Right hindlimb (tissue), 1 donor: ENCODE results near the gene C1R.
A peak's percentile ranks its signal among the peaks of the same experiment; 100 is the strongest.
"Not testable (repeated sequence)": the region's sequence is repeated elsewhere in the genome, so short reads cannot be mapped to it uniquely, and the experiment has no call there.

ENCODE experiments used
- DNase-seq: peaks from one replicate; pipeline ENCODE4 v3.0.0-alpha.2; 2018

Gene C1R

DNA sequence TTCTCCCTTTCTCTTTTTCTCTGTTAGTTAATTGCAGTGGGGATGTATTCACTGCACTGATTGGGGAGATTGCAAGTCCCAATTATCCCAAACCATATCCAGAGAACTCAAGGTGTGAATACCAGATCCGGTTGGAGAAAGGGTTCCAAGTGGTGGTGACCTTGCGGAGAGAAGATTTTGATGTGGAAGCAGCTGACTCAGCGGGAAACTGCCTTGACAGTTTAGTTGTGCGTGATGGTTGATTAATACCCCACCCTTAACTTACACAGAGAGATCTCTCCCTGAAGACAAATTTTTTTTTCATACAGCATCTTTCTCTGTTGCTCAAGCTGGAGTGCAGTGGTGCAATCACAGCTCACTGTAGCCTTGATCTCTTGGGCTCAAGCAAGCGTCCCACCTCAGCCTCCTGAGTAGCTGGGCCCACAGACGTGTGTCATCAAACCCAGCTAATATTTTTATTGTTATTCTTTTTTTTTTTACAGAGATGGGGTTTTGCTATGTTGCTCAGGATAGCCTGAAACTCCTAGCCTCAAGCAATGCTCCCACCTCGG lies 27.1 kb downstream of the C1R start:
- DNase-seq: no peak

DNA sequence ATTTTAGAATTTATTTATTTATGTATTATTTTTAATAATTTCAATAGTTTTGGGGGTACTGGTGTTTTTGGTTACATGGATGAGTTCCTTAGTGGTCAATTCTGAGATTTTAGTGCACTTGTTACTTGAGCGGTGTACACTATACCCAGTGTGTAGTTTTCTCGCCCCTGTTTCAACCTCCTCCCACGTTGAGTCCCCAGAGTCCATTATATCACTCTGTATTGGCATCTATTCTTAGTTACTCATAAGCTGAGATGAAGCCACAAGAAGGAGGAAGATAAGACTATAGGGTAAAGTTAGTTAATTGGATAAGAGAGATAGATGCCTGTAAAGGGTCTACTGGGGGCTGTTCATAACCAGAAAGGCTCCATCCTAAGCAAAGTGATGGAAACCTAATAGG lies 27.7 kb downstream of the C1R start:
- DNase-seq: no peak

DNA sequence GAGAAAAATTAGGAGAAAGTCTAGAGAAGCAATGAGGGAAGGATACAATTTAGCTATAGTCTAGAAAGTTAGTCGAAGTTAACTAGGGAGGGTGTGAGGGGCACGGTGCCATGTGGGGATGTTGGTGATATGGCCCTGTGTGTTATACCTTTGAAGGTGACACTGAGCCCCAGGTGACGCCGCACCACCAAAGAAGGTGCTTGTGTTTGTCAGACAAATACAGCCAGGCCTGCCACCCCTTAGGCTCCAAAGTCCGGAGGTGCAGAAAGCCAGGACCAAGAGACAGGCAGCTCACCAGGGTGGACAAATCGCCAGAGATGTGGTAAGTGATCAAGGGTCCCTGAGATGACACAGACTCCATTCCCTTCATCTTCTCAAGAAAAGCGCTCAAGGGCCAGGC lies 30.6 kb downstream of the C1R start:
- DNase-seq: no peak

DNA sequence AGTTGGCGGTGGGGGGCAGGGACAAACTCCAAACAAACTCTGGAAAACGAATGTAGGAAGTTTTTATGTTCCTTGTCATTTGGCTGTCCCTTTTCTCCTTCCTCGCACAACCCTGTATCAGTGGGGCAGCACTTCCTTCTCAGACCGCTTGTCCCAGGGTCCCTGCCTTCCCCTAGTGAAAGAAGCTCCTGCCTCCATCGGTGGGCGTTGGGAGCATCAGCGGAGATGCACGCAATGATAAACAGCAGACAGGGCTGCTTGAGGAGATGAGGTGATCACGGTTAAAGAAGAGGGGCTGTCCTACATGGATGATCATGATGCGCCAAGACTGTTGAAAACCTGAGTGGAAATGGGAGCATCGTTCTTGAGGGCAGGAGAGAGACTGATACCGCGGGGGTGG lies 31.1 kb downstream of the C1R start:
- DNase-seq: no peak

DNA sequence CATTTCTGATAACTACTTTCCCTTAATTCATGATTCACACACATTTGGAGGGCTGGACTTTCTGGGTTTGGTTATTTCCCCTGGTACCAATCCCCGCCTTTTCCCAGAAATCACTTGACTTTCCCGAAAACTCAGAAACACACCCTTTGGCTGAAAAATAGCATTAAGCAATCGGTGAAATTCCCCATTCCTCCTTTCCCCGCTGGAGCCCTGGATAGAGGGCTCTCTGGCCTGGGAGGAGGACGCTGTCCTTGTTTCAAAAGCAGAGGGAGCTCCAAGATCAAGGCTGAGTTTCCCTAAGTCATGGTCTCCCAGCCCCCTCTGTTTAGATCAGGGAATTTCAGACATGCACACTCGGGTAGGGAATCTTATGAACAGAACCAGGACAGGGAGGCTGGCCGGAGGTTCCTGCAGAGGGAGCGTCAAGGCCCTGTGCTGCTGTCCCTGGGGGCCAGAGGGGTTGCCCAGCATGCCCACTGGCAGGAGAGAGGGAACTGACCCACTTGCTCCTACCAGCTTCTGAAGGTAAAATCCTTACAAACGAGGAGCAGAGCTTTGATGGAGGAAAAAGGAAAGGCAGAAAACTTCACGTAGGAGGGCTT lies 31.8 kb downstream of the C1R start, which contains the start of gene C1S:
TSS of gene C1S (plus strand) at position 366 of the 602 bp plus-strand sequence. CDS start 1,195 bp downstream, outside the sequence.
- peak; percentile 88 for DNase-seq

DNA sequence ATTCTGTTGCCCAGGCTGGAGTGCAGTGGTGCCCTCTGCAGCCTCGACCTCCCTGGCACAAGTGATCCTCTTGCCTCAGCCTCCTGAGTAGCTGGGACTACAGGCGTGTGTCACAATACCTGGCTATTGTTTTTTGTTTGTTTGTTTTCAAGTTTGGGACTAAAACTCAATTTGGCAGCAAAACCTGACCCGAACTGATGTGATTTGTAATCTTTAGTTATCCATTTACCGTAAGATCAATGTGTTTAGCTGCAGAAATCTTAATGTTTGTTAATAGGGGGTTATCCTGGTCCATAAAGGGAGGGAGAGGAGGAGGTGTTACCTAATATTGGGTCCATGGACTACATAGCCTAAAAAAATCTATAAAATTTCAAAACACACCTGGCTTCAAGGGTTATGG lies 32.5 kb downstream of the C1R start:
- no peak for DNase-seq

DNA sequence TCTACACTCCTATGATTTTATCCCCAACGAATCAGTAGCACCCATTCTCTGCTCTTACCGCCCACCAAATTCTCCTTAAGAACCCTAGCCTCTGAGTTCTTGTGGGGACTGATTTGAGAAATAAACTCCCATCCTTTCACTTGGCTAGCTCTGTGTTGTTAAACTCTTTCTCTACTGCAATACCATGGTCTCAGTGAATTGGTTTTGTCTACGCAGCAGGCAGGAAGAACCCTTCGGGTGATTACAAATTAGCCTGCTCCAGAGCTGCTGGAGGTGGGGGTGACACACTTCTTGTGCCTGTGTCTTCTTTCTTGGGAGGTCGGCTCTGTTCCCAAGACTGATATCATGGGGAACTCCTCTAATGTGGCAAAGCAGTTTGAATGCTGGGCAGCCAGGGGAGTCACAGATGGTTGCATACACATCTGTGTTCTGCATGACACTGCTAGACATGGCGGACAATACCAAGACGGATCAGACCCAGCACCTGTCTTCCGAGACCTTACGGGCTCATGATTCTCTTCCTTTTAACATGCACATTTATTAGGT lies 33.3 kb downstream of the C1R start:
- DNase-seq: no peak

DNA sequence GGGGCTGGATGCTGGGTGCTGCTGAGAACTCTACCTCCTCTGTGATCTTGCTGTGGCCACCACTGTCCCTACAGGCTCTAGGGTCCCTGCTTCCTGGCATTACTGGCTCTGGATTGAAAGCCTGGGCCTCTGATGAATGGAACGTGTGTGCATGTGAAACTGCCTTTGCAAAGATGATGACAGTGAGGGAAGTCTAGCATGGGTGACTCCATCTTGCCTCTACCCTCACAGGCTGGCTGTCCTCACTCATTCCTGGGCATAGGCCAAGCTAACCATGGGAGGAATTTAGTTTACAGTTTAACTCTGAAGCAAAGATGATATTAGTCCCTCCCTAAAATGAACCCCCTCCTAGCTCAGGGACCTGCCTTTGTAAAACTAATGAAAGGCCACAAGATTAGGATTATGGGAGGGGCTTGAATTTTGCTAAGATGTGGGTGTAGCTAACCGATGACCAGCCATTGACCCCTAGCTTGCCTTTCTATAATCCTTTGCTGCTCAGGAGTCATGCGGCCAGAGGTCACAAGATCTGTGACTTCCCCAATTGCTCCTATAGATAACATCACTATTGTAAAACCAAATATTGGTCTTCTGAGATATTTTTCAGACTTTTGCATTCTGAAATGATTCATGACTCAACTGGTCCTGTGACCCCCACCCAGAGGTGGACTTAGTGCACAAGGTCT lies 33.9 kb downstream of the C1R start:
- DNase-seq: no peak

DNA sequence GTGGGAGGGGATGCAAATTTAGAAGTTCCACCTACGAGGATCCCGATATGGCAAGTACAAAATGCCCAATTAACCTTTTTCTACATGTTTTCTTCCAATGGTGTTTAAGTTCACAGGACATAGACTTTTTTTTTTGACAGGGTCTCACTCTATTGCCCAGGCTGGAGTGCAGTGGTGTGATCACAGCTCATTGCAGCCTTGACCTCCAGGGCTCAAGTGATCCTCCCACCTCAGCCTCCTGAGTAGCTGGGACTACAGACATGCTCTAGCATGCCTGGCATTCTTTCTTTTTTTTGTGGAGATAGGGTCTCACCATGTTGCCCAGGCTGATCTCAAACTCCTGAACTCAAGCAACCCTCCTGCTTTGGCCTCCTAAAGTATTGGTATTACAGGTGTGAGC lies 36.5 kb downstream of the C1R start:
- DNase-seq: not testable (repeated sequence)

DNA sequence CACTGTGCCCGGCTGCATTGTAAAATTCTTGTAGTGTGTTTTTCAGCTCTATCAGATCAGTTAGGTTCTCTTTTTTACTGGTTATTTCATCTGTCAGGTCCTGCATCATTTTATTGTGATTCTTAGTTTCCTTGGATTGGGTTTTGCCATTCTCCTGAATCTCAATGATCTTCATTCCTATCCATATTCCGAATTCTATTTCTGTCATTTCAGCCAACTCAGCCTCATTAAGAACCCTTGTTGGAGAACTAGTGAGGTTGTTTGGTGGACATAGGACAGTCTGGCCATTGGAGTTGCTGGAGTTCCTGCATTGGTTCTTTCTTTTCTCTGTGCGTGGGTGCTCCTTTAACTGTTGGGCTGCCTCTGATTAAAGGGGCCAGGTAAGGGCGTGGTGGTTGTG lies 37.3 kb downstream of the C1R start:
- DNase-seq: no peak

DNA sequence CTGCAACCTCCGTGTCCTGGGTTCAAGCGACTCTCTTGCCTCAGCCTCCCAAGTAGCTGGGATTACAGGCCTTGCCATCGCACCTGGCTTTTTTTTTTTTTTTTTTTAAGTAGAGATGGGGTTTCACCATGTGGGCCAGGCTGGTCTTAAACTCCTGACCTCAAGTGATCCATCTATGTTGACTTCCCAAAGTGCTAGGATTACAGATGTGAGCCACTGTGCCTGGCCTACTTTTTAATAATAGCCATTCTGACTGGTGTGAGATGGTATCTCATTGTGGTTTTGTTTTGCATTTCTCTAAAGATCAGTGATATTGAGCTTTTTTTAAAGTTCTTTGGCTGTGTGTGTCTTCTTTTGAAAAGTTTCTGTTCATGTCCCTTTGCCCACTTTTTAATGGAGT lies 42.3 kb downstream of the C1R start:
- DNase-seq: not testable (repeated sequence)

DNA sequence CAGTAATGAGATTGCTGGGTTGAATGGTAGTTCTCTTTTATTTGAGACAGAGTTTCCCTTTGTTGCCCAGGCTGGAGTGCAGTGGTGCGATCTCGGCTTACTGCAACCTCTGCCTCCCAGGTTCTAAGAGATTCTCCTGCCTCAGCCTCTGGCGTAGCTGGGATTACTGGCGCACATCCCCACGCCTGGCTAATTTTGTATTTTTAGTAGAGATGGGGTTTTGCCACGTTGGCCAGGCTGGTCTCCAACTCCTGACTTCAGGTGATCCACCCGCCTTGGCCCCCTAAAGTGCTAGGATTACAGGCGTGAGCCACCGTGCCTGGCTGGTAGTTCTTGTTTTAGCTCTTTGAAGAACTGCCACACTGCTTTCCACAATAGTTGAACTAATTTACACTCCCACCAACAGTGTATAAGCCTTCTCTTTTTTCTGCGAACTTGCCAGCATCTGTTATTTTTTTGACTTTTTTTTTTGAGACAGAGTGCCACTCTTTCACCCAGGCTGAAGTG lies 42.7 kb downstream of the C1R start:
- not testable (repeated sequence) for DNase-seq

DNA sequence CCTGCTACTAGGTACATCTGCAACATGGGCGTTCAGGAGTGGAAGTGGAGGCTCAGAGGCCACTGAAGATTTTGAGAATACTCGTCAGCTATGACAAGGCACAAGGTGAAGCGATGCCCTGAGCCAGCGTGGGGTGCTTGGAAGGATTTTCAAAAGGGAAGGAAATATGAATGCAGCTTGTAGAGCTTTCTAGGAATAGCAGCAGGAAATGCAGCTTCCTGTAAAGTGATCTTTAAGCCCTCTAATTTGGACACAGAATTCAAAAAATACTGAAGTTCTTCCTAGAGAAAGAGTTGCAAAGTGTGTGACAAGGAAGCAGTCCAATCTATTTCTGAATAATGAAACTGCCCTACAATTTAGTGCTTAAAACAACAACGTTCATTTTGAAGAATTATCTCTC lies 44.9 kb downstream of the C1R start:
- DNase-seq: no peak

DNA sequence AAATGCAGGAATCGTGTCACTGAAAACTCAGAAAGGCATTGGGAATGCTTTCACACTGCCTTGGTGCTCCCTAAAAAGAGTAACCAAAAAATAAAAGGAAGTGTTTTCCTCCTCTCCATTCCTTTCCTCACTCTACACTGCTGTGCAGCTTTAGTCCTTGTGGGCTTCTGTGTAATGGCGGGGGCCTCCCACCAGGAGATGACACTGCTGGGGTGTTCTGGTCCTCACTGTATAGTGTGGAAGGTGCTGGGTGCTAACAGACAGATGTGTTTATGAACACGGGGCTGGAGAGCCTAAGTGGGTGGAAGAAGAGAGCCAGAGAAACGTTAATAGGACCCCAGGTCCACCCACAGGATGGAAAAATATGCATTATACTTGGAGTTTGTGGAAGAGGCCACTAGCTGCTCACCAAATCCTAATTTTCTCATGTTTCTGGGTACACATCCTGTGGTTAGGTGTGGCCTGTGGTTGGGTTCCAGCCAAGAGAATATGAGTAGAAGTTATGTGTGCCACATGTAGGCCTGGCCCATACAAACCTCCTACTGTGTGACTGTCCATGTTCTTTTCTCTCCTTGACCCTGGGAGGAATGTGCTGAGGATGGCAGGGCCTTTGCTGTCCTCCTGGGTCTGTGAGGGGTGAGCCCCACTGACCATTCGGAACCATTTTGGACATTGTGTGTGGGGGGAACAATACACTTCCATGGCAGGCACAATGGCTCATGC lies 45.7 kb downstream of the C1R start:
- no peak for DNase-seq

DNA sequence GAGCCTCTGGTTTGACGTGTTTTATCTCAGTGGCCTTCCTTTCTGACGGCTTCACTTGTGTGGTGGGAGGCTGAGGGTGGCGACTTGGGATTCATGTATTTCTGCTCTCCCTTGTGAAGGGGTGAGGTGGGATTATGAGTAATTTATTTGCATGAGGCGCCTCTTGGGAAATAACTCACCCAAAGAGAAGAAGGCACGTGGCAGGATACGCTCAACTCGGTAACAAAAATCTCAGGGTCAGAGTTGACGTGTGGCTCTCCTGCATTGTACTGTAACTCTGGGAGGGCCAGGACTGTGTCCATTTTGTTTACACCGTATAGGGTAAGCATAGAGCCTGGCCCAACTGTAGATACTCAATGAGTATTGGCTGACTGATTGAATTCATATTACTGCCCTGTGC lies 46.3 kb downstream of the C1R start:
- no peak for DNase-seq

DNA sequence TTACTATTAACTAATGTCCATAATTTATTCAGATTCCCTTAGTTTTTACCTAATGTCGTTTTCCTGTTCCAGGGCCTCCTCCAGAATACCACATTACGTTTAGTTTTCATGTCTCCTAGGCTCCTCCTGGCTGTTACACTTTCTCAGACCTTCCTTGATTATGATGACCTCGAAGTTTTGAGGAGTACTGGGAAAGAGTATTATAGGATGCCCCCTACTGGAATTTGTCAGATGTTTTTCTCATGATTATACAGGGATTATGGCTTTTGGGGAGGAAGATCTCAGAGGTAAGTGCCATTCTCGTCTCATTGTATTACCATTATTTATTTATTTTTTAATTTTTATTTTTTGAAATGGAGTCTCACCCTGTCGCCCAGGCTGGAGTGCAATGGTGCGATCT lies 49.4 kb downstream of the C1R start:
- DNase-seq: no peak

DNA sequence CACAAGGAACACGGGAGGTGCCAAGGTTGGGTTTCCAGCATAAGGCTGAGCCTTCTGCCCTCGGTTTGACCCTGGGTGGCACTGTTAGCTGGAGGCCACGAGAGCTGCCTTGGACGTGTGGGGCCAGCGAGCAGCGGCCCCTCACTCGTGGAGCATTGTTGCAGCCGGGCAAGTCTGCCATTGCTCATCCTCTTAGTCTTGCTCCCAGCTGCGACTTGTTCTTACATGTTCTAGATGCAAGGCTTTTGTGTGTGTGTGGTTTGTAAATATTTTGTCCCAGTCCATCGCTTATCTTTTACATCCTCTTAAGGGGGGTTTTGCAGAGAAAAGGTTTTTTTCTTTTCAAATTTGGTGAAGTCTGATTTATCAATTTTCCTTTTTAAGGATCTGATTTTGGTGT lies 52.8 kb downstream of the C1R start:
- DNase-seq: no peak

DNA sequence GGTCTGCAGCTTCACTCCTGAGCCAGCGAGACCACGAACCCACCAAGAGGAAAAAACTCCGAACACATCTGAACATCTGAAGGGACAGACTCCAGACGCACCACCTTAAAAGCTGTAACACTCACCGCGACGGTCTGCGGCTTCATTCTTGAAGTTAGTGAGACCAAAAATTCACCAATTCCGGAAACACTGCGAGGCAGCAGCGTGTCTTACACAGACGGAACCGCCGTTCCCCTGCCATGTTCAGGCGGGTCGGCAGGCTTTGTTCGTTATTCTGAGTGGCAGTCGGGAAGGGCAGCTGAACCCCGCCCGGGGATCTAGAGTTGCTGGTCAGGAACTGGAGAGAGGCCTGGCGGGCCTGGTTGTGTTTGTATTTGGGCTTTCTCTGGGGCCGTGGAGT lies 53.7 kb downstream of the C1R start:
- DNase-seq: no peak

DNA sequence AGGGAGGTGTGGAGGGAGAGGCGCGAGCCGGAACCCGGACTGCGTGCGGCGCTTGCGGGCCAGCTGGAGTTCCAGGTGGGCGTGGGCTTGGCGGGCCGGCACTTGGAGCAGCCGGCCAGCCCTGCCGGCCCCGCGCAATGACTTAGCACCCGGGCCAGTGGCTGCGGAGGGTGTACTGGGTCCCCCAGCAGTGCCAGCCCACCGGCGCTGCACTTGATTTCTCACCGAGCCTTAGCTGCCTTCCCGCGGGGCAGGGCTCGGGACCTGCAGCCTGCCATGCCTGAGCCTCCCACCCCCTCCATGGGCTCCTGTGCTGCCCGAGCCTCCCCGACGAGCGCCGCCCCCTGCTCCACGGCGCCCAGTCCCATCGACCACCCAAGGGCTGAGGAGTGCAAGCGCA lies 54.8 kb downstream of the C1R start:
- not testable (repeated sequence) for DNase-seq

DNA sequence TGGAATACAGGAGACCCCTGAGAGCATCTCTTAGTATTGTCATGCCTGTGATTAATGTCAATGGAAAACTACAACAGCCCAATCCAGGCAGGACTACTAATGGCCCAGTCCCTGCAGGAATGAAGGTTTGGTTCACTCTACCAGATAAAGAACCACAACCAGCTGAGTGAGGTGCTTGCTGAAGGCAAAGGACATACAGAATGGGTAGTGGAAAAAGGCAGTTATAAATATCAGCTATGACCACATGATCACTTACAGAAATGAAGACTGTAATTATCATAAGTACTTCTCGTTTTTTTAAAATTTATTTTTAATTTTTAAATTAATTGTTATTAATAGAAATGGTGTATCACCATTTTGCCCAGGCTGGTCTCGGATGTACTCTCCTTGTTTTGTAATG lies 56.8 kb downstream of the C1R start:
- DNase-seq: no peak

DNA sequence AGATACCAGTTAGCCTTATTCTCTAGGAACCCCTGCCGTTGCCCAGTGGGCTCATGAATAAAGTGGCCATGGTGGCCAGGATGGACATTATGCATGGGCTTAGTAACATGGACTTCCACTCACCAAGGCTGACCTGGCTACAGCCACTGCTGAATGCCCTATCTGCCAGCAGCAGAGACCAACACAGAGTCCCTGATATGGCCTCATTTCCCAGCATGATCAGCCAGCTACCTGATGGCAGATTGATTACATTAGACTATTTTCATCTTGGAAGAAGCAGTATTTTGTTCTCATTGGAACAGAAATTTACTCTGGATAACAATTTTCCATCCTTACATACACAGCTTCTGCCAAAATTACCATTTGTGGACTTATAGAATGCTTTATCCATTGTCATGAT lies 57.8 kb downstream of the C1R start:
- DNase-seq: no peak

DNA sequence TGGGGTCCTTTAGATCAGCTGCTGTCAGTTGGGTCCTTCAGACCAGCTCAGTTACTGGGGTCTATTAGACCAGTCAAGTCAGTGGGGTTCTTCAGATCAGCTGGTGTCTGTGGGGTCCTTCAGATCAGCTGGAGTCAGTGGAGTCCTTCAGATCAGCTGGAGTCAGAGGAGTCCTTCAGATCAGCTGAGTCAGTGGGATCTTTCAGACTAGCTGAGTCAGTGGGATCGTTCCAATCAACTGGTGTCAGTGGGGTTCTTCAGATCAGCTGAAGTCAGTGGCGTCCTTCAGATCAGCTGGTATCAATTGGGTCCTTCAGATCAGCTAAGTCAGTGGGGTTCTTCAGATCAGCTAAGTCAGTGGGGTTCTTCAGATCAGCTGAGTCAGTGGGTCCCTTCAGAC lies 59.3 kb downstream of the C1R start:
- DNase-seq: no peak

DNA sequence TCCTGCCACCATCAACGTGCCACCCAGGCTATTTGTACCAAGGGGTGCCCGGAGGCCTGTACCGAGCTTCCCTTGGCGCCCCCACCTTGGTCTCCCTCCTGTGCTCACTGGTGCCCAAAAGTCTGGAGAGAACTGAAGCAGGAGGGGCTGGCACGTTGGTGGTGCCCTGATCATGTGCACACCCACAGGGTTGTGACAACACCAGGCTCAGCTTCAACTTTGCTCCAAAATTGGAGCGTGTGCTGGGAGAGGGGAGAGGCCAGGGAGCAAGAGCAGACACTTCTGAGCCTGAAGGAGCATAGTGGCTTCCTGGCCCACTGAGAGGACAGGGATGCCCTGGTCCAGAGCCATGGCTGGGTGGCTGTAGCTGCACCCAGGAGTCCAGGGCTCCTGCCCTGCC lies 60.9 kb downstream of the C1R start:
- no peak for DNase-seq
